DMS114 treated with DMSO at 0.1 percent for 48 hours (cell line): ENCODE measurements around the gene FKBP15.
A peak's percentile ranks its signal among the peaks of the same experiment; 100 is the strongest.
"Not testable (repeated sequence)": the region's sequence is repeated elsewhere in the genome, so short reads cannot be mapped to it uniquely, and the experiment has no call there.

Experiments
- DNase-seq: peaks from one replicate; lab custom pipeline; 2025; ENCODE audit not compliant: unreplicated experiment; lab: John Stamatoyannopoulos, UW

Gene FKBP15

GRCh38 chr9:113221003-113221799, at the start of gene FKBP15, which contains the start of gene SLC31A1:
Gene FKBP15 (minus strand): TSS chr9:113221277. CDS start chr9:113221243, 34 bp downstream.
Gene SLC31A1 (plus strand): TSS chr9:113221544. CDS start chr9:113256149, 34,605 bp downstream.
- DNase-seq, result peak; percentile 92

- no peak for DNase-seq
These were observed 48.8 kb upstream of the FKBP15 start for GRCh38 chr9:113269871-113270270.

GRCh38 chr9:113269355-113269754, 48.3 kb upstream of the FKBP15 start:
- no peak for DNase-seq

GRCh38 chr9:113267911-113268566, 47.0 kb upstream of the FKBP15 start:
- DNase-seq, result no peak

- no peak for DNase-seq
These were observed 45.1 kb upstream of the FKBP15 start for GRCh38 chr9:113266174-113266573.

GRCh38 chr9:113261917-113262671, 41.0 kb upstream of the FKBP15 start:
- no peak for DNase-seq

- DNase-seq, result no peak
These were observed 37.2 kb upstream of the FKBP15 start for GRCh38 chr9:113258282-113258681.

GRCh38 chr9:113257863-113258262, 36.8 kb upstream of the FKBP15 start:
- DNase-seq, result no peak

GRCh38 chr9:113255438-113255837, 34.4 kb upstream of the FKBP15 start:
- no peak for DNase-seq

GRCh38 chr9:113254991-113255390, 33.9 kb upstream of the FKBP15 start:
- DNase-seq, result no peak

- DNase-seq, result no peak
These were observed 29.7 kb upstream of the FKBP15 start for GRCh38 chr9:113250807-113251206.

GRCh38 chr9:113249661-113250060, 28.6 kb upstream of the FKBP15 start:
- not testable (repeated sequence) for DNase-seq

- no peak for DNase-seq
These were observed 26.6 kb upstream of the FKBP15 start for GRCh38 chr9:113247640-113248039.

GRCh38 chr9:113246928-113247327, 25.9 kb upstream of the FKBP15 start:
- DNase-seq, result no peak

GRCh38 chr9:113245894-113246293, 24.8 kb upstream of the FKBP15 start:
- no peak for DNase-seq

GRCh38 chr9:113244556-113244955, 23.5 kb upstream of the FKBP15 start:
- no peak for DNase-seq

GRCh38 chr9:113241161-113241560, 20.1 kb upstream of the FKBP15 start:
- DNase-seq, result no peak

- DNase-seq, result no peak
These were observed 17.8 kb upstream of the FKBP15 start for GRCh38 chr9:113238859-113239232.

GRCh38 chr9:113238202-113238858, 17.3 kb upstream of the FKBP15 start:
- no peak for DNase-seq

GRCh38 chr9:113237026-113237425, 15.9 kb upstream of the FKBP15 start:
- no peak for DNase-seq

- not testable (repeated sequence) for DNase-seq
These were observed 14.7 kb upstream of the FKBP15 start for GRCh38 chr9:113235701-113236255.
